ENCODE data around the gene SLC4A1AP. TPM values are rescaled to one million over a fixed set of nuclear protein-coding genes. Genes with fewer than 3 reads are reported as not detected.

Gene SLC4A1AP
- total and polyA plus RNA-seq, 2 donors (not counting 1 experiment from before 2014, with no cell fraction given), result 8.9 to 23.1 TPM

DNA sequence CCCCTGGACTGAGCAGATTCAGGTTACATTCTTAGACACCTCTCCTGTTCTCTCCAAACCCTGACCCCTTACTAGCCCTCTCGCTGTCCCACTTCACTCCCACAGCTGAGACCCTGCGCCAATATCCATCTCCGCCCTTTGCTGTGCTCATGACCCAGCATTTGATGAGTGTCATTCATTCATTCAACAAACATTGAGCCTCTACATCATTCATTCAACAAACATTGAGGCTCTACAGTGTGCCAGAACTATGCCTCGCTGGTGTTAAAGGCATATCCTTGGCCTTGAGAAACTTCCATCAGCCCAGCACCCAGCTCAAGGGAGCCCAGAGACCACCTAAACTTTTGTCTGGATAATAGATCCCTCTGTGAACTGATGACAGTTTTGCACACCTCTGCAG lies 65.9 kb downstream of the SLC4A1AP start:
- WGBS (ENCODE audit: insufficient coverage), result 100% methylated on average over 4 of the region's 4 CpGs
- no peaks in the 10 kb centered on the region for H3K4me1 ChIP-seq (ENCODE audit: control insufficient read depth in 2 of 2, insufficient read depth in 2 of 2, low read length in 2 of 2)
- H3K79me2 ChIP-seq (ENCODE audit: control insufficient read depth, insufficient read depth, low read length), result no peaks in the 10 kb centered on the region
- no peak overlapping the region for H2AFZ ChIP-seq (ENCODE audit: insufficient read depth, low read depth, low read length, poor library complexity, severe bottlenecking)
- H3K4me2 ChIP-seq (replicated peaks; ENCODE audit: low read depth, low read length, poor library complexity, severe bottlenecking), result no peak overlapping the region
- no peaks in the 10 kb centered on the region for H3K36me3 ChIP-seq (replicated peaks in 1 of 2; ENCODE audit: control extremely low read depth in 1 of 2, control insufficient read depth in 1 of 2, extremely low read depth in 1 of 2, insufficient read depth in 2 of 2, low read length in 1 of 2)
- intact Hi-C loops (cut with micrococcal nuclease), result no loop called here
- ChIA-PET POLR2A (no interaction called here), CTCF (no interaction called here)
- no peaks in the 10 kb centered on the region for H4K20me1 ChIP-seq (ENCODE audit: control insufficient read depth, insufficient read depth, low read length, poor library complexity, severe bottlenecking)
- H3K4me3 ChIP-seq (ENCODE audit: control extremely low read depth in 1 of 5, extremely low read depth in 1 of 5, insufficient read depth in 1 of 5, low read depth in 2 of 5, low read length in 4 of 5), result no peak overlapping the region
- Mint-ChIP-seq H3K4me1 (peaks cover 2% of the 10 kb centered on the region), H3K27me3 (peaks cover 7% of the 10 kb centered on the region), H3K9me3 (ENCODE audit: insufficient read depth) (no peaks in the 10 kb centered on the region), H3K27ac (no peak overlapping the region), H3K4me3 (no peak overlapping the region)
- ATAC-seq (ENCODE audit: low read depth) (no peak), DNase-seq (no peak)
- no peak overlapping the region for H3K27ac ChIP-seq (ENCODE audit: low read length in 2 of 2)
- H3K9ac ChIP-seq (ENCODE audit: low read length), result no peak overlapping the region
- peaks cover 0 to 3% (median 0%) of the 10 kb centered on the region in 3 donors for H3K9me3 ChIP-seq (ENCODE audit: control extremely low read depth in 1 of 3, control insufficient read depth in 2 of 3, insufficient read depth in 1 of 3, low read length in 2 of 3)
- TF ChIP-seq CTCF (IDR thresholded peaks at IDR 0.05) (no peak), EZH2 (IDR thresholded peaks at IDR 0.05; ENCODE audit: borderline replicate concordance, insufficient read depth, low read depth, low read length, poor library complexity, severe bottlenecking) (no peak)
- no peaks in the 10 kb centered on the region for H3K27me3 ChIP-seq (replicated peaks in 1 of 4; ENCODE audit: control extremely low read depth in 1 of 4, control insufficient read depth in 3 of 4, insufficient read depth in 4 of 4, low read length in 3 of 4)

DNA sequence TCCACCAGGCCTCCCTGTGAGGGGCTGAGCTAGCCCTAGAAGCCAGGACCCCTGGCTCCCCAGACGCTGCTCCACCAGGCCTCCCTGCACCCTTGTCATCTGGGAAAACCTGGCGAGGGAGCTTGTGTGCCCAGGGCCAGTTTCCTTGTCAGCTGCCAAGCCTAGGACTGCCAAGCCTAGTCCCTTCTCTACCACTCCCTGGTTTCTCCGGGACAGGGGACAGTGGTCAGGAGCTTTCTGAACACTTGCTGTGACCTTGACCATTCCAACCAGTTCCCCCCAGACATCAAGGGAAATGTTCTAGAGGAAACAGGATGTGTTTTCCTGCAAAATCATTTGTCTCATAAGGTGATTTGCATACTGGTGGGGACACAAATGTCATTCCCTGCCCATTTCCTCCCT lies 66.6 kb downstream of the SLC4A1AP start:
- no peak overlapping the region for H3K27ac Mint-ChIP-seq
- H3K4me3 Mint-ChIP-seq, result no peak overlapping the region
- CTCF ChIA-PET, result interaction anchor here (0.6 kb wide), 1 partner anchor 401 kb away, joined by 3 read pairs; no protein-coding TSS in a partner anchor

More for the DNA sequence above, 66.6 kb downstream of the SLC4A1AP start:
- no peak overlapping the region for H3K9ac ChIP-seq (ENCODE audit: low read length)
- H3K79me2 ChIP-seq (ENCODE audit: control insufficient read depth, insufficient read depth, low read length), result no peaks in the 10 kb centered on the region
- Mint-ChIP-seq H3K9me3 (ENCODE audit: insufficient read depth) (no peaks in the 10 kb centered on the region), H3K4me1 (peaks cover 5% of the 10 kb centered on the region), H3K27me3 (peaks cover 14% of the 10 kb centered on the region)
- H3K27ac ChIP-seq (ENCODE audit: low read length in 2 of 2), result no peak overlapping the region
- intact Hi-C loops (cut with micrococcal nuclease), result no loop called here
- no peak overlapping the region for H3K4me3 ChIP-seq (ENCODE audit: control extremely low read depth in 1 of 5, extremely low read depth in 1 of 5, insufficient read depth in 1 of 5, low read depth in 2 of 5, low read length in 4 of 5)
- peaks cover 3 to 4% of the 10 kb centered on the region in 2 donors for H3K4me1 ChIP-seq (ENCODE audit: control insufficient read depth in 2 of 2, insufficient read depth in 2 of 2, low read length in 2 of 2)
- no peak overlapping the region for H3K4me2 ChIP-seq (replicated peaks; ENCODE audit: low read depth, low read length, poor library complexity, severe bottlenecking)
- DNase-seq, result no peak
- H4K20me1 ChIP-seq (ENCODE audit: control insufficient read depth, insufficient read depth, low read length, poor library complexity, severe bottlenecking), result no peaks in the 10 kb centered on the region
- no peak for ATAC-seq (ENCODE audit: low read depth)
- peaks cover 0 to 5% (median under 1%) of the 10 kb centered on the region in 4 experiments for H3K27me3 ChIP-seq (replicated peaks in 1 of 4; ENCODE audit: control extremely low read depth in 1 of 4, control insufficient read depth in 3 of 4, insufficient read depth in 4 of 4, low read length in 3 of 4)
- no peak overlapping the region for H2AFZ ChIP-seq (ENCODE audit: insufficient read depth, low read depth, low read length, poor library complexity, severe bottlenecking)
- peaks cover 0 to 6% (median 0%) of the 10 kb centered on the region in 3 donors for H3K9me3 ChIP-seq (ENCODE audit: control extremely low read depth in 1 of 3, control insufficient read depth in 2 of 3, insufficient read depth in 1 of 3, low read length in 2 of 3)
- POLR2A ChIA-PET, result no interaction called here
- TF ChIP-seq EZH2 (IDR thresholded peaks at IDR 0.05; ENCODE audit: borderline replicate concordance, insufficient read depth, low read depth, low read length, poor library complexity, severe bottlenecking) (no peak), CTCF (IDR thresholded peaks at IDR 0.05) (no peak)
- no peaks in the 10 kb centered on the region for H3K36me3 ChIP-seq (replicated peaks in 1 of 2; ENCODE audit: control extremely low read depth in 1 of 2, control insufficient read depth in 1 of 2, extremely low read depth in 1 of 2, insufficient read depth in 2 of 2, low read length in 1 of 2)
- 87% methylated on average over 3 of the region's 3 CpGs for WGBS (ENCODE audit: insufficient coverage)
